ENCODE data around the gene CMC1. TPM values are rescaled to one million over a fixed set of nuclear protein-coding genes. Genes with fewer than 3 reads are reported as not detected.

Gene CMC1
- polyA plus RNA-seq, 6 donors from 2014 or later, result 24.1 to 34.0 (median 27.1) TPM

Other genes with a start within 250 kb of the CMC1 start
- gene ZCWPW2, start 107.1 kb downstream of the CMC1 start, polyA plus RNA-seq (ENCODE audit: low read depth in 6 of 6), result under 1 TPM in 3 of 6 donors, not detected in 3; 0.51 to 0.64 (median 0.57) TPM
- 10 to 100 TPM; 26.4 to 39.8 (median 34.4) TPM for gene AZI2, start 107.2 kb downstream of the CMC1 start, polyA plus RNA-seq (ENCODE audit: low read depth in 6 of 6)

Data from naive B cell (primary cell).